Endothelial cell of umbilical vein (primary cell): ENCODE measurements around the gene BIN2. TPM values are rescaled to one million over a fixed set of nuclear protein-coding genes. Genes with fewer than 3 reads are reported as not detected.
A peak's percentile ranks its signal among the peaks of the same experiment; 100 is the strongest.

ENCODE experiments used
- BruUV-seq: library from RNA; stranded (reverse); fragments of 400-500 nt; replicated peaks from 2 replicates; lab custom pipeline; 2021; lab: Mats Ljungman, UMichigan
- CTCF ChIA-PET: fragments of 300-600, 350-600 bp; sonication (Branson Sonifier 250); formaldehyde crosslinking; loops from one replicate; lab custom pipeline; 2021; ENCODE audit warnings: antibody characterized with exemption, inconsistent platforms; lab: Charles Lee
- POLR2A ChIA-PET: fragments of 300-600, 350-600 bp; sonication (Branson Sonifier 250); formaldehyde crosslinking; loops from one replicate; lab custom pipeline; 2021; ENCODE audit warnings: antibody characterized with exemption, inconsistent platforms; lab: Charles Lee
- DNase-seq: peaks from one replicate; pipeline ENCODE4 v3.0.0-alpha.2; 2011; ENCODE audit warnings: low read depth, low spot score
- FAIRE-seq: peaks from 2 replicates; lab custom pipeline; 2011; peaks lifted over from hg19 to GRCh38; lab: Jason Lieb, UNC
- H2AFZ ChIP-seq: 2 replicates; pipeline ENCODE4 v1.6.0; 2012; ENCODE audit warnings: low read depth, low read length, control low read depth, inconsistent platforms
- H3K27ac ChIP-seq: 2 replicates; pipeline ENCODE4 v1.5.1; 2011; ENCODE audit warnings: low read depth, mild to moderate bottlenecking, control low read depth, low read length, moderate library complexity; ENCODE audit not compliant: insufficient read depth
- H3K27me3 ChIP-seq, 2 experiments: 2 replicates each; pipeline versions ENCODE4 v1.6.0 to v1.6.1; 2011; ENCODE audit warnings: low read length in 2 of 2, mixed read lengths in 1 of 2; ENCODE audit not compliant: control insufficient read depth in 2 of 2, insufficient read depth in 2 of 2
- H3K36me3 ChIP-seq, 2 experiments: 2 replicates in 1 of 2; 3 replicates in 1 of 2; pipeline ENCODE4 v1.5.1; 2011; ENCODE audit warnings: low read length in 2 of 2, mild to moderate bottlenecking in 1 of 2, moderate library complexity in 1 of 2; ENCODE audit not compliant: control insufficient read depth in 2 of 2, insufficient read depth in 2 of 2; ENCODE audit errors: extremely low read depth in 1 of 2
- H3K4me1 ChIP-seq: 3 replicates; pipeline ENCODE4 v1.5.1; 2011; ENCODE audit warnings: mild to moderate bottlenecking, low read length; ENCODE audit not compliant: control insufficient read depth, insufficient read depth; ENCODE audit errors: extremely low read depth
- H3K4me2 ChIP-seq: 2 replicates; pipeline ENCODE4 v1.6.1; 2011; ENCODE audit warnings: low read length, control low read depth, mixed read lengths; ENCODE audit not compliant: insufficient read depth
- H3K4me3 ChIP-seq, 3 experiments: fragments of 200-600 bp in 1 of 3; sonication (generic), shearing (Covaris generic) in 1 of 3; replicated peaks in 1 of 3; 2 replicates each; pipeline ENCODE4 v1.5.1; 2011 to 2016; ENCODE audit warnings: control low read depth in 3 of 3, low read length in 3 of 3, mild to moderate bottlenecking in 2 of 3, inconsistent platforms in 1 of 3, low read depth in 1 of 3, moderate library complexity in 1 of 3; ENCODE audit not compliant: insufficient read depth in 1 of 3
- H3K79me2 ChIP-seq: 2 replicates; pipeline ENCODE4 v1.6.0; 2012; ENCODE audit warnings: low read length, inconsistent platforms; ENCODE audit not compliant: control insufficient read depth, insufficient read depth
- H3K9ac ChIP-seq: replicated peaks from 2 replicates; pipeline ENCODE3; 2011; ENCODE audit warnings: low read length, control low read depth; ENCODE audit not compliant: insufficient read depth; ENCODE audit errors: extremely low read depth
- H3K9me1 ChIP-seq: replicated peaks from 3 replicates; pipeline ENCODE4 v1.6.0; 2011; ENCODE audit warnings: mild to moderate bottlenecking, low read length; ENCODE audit not compliant: control insufficient read depth, insufficient read depth; ENCODE audit errors: extremely low read depth
- H3K9me3 ChIP-seq: replicated peaks from 2 replicates; pipeline ENCODE4 v1.5.1; 2012; ENCODE audit warnings: low read length, inconsistent platforms; ENCODE audit not compliant: control insufficient read depth, insufficient read depth
- H4K20me1 ChIP-seq: replicated peaks from 2 replicates; pipeline ENCODE3; 2011; ENCODE audit warnings: mild to moderate bottlenecking, low read length; ENCODE audit not compliant: control insufficient read depth, insufficient read depth; ENCODE audit errors: extremely low read depth
- EZH2 ChIP-seq: IDR thresholded peaks from 2 replicates; pipeline ENCODE4 v1.6.1; 2012; ENCODE audit warnings: borderline replicate concordance, low read depth, mild to moderate bottlenecking, moderate library complexity, low read length, inconsistent platforms; ENCODE audit not compliant: severe bottlenecking
- FOS ChIP-seq: IDR thresholded peaks from 2 replicates; pipeline ENCODE4 v1.6.1; 2011; ENCODE audit warnings: mild to moderate bottlenecking, low read length, moderate library complexity, borderline replicate concordance; ENCODE audit not compliant: insufficient read depth
- GATA2 ChIP-seq: IDR thresholded peaks from 2 replicates; pipeline ENCODE4 v1.7.0; 2011; ENCODE audit warnings: low read depth, mild to moderate bottlenecking, moderate library complexity, mixed read lengths, low read length; ENCODE audit not compliant: insufficient read length, insufficient read depth
- JUN ChIP-seq: IDR thresholded peaks from 2 replicates; pipeline ENCODE4 v1.6.1; 2011; ENCODE audit warnings: borderline replicate concordance, low read depth; ENCODE audit not compliant: insufficient read length, insufficient read depth
- MYC ChIP-seq: IDR thresholded peaks from one replicate; pipeline ENCODE4 v1.6.1; 2011; ENCODE audit warnings: mild to moderate bottlenecking, low read depth, low read length
- POLR2A ChIP-seq: IDR thresholded peaks from 2 replicates; pipeline ENCODE4 v1.6.1; 2012; ENCODE audit warnings: low read depth, mild to moderate bottlenecking, control low read depth, low read length
- POLR2AphosphoS5 ChIP-seq: IDR thresholded peaks from 2 replicates; pipeline ENCODE4 v1.6.1; 2012; ENCODE audit warnings: low read depth, mild to moderate bottlenecking, control low read depth, low read length, moderate library complexity; ENCODE audit not compliant: insufficient read depth
- dilution Hi-C: fragments of 300-500 bp; cut with MboI; formaldehyde crosslinking; loops from one replicate; pipeline ENCODE4 v1.15.0; 2019; ENCODE audit warnings: low sequenced_read_pairs; ENCODE audit not compliant: extremely low pct_ligation_motif_present
- intact Hi-C: fragments of 100-400 bp; cut with micrococcal nuclease; formaldehyde crosslinking; loops from one replicate; pipeline ENCODE4 v1.10.0; 2022
- polyA plus RNA-seq, 4 experiments: library from polyadenylated mRNA; depleted of rRNA in 3 of 4; stranded (reverse) in 3 of 4; unstranded in 1 of 4; fragments of >200 nt; gene quantifications; 2 replicates each; pipeline versions ENCODE4 v1.2.1 to v1.2.3, GENCODE V29; 2011 to 2012; ENCODE audit warnings: missing spikeins in 1 of 4
- total RNA-seq: library from RNA; stranded (reverse); gene quantifications from 2 replicates; pipeline ENCODE4 v1.2.3, GENCODE V29; 2021
- TF ChIP-seq, protein P1 (sequence below): IDR thresholded peaks from 2 replicates; pipeline ENCODE4 v1.6.1; 2011; ENCODE audit not compliant: insufficient read depth, insufficient read length
- TF ChIP-seq, protein P2 (sequence below), 2 donors: IDR thresholded peaks; 1 replicate in 1 of 2; 2 replicates in 1 of 2; pipeline ENCODE4 v1.5.1; 2011; ENCODE audit warnings: low read length in 2 of 2, mild to moderate bottlenecking in 2 of 2, moderate library complexity in 2 of 2, control low read depth in 1 of 2, inconsistent platforms in 1 of 2, low read depth in 1 of 2; ENCODE audit not compliant: insufficient read depth in 1 of 2; ENCODE audit errors: extremely low read depth in 1 of 2

BIN2 gene
- total and polyA plus RNA-seq, 2 donors (not counting 3 experiments of a cell fraction or from before 2014, with no cell fraction given), result not detected

- Histone ChIP-seq H3K9ac (no peak overlapping the region), H3K4me2 (peak overlapping the region; percentile 47), H4K20me1 (no peaks in the 10 kb centered on the region), H3K4me3 (no peak overlapping the region), H3K9me1 (no peaks in the 10 kb centered on the region), H3K9me3 (no peaks in the 10 kb centered on the region), H3K27ac (peak overlapping the region; percentile 10), H3K4me1 (peaks cover 22% of the 10 kb centered on the region), H3K36me3 (peaks cover 15 to 27% of the 10 kb centered on the region in 2 experiments), H2AFZ (no peak overlapping the region), H3K27me3 (no peaks in the 10 kb centered on the region), H3K79me2 (peaks cover 7% of the 10 kb centered on the region)
- TF ChIP-seq POLR2AphosphoS5 (no peak), POLR2A (no peak), MYC (no peak), JUN (no peak), GATA2 (no peak), FOS (no peak), EZH2 (no peak)
- TF ChIP-seq, protein P1, sequence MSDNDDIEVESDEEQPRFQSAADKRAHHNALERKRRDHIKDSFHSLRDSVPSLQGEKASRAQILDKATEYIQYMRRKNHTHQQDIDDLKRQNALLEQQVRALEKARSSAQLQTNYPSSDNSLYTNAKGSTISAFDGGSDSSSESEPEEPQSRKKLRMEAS, result no peak
- TF ChIP-seq, protein P2, sequence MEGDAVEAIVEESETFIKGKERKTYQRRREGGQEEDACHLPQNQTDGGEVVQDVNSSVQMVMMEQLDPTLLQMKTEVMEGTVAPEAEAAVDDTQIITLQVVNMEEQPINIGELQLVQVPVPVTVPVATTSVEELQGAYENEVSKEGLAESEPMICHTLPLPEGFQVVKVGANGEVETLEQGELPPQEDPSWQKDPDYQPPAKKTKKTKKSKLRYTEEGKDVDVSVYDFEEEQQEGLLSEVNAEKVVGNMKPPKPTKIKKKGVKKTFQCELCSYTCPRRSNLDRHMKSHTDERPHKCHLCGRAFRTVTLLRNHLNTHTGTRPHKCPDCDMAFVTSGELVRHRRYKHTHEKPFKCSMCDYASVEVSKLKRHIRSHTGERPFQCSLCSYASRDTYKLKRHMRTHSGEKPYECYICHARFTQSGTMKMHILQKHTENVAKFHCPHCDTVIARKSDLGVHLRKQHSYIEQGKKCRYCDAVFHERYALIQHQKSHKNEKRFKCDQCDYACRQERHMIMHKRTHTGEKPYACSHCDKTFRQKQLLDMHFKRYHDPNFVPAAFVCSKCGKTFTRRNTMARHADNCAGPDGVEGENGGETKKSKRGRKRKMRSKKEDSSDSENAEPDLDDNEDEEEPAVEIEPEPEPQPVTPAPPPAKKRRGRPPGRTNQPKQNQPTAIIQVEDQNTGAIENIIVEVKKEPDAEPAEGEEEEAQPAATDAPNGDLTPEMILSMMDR (IDR thresholded peaks at IDR 0.05; ENCODE audit: extremely low read depth in 1 of 2, insufficient read depth in 1 of 2, low read depth in 1 of 2, low read length in 2 of 2), result no peak
- CTCF ChIA-PET, result interaction anchor here (1.0 to 1.5 kb wide), 2 partner anchors 96 to 420 kb away, joined by 4 to 7 read pairs; no protein-coding TSS in a partner anchor
- FAIRE-seq (no peak), DNase-seq (no peak)
- POLR2A ChIA-PET, result interaction anchor here (0.7 to 0.9 kb wide), 2 partner anchors 28 to 74 kb away, joined by 3 to 4 read pairs; partner anchors contain the start of gene POU6F1
- TSS peak; percentile 44 for BruUV-seq
- intact Hi-C loops (loop anchor here (2.0 kb wide), 1 partner anchor 17 kb away; no protein-coding TSS in a partner anchor), dilution Hi-C loops (no loop called here)
Observed at GRCh38 chr12:51245476-51246253, 78.3 kb downstream of the BIN2 start.
